Neural progenitor cell (in vitro differentiated cells): Measurements from ENCODE around the gene MYLK4.

ENCODE experiments used
- CTCF ChIP-seq: fragments of 200-600 bp; sonication (generic); IDR thresholded peaks from 2 replicates; pipeline ENCODE4 v1.5.1; 2017; ENCODE audit warnings: antibody characterized with exemption, mild to moderate bottlenecking
- EZH2 ChIP-seq: fragments of 200-600 bp; sonication (generic); IDR thresholded peaks from 2 replicates; pipeline ENCODE4 v1.6.1; 2017; ENCODE audit warnings: antibody characterized with exemption, mild to moderate bottlenecking, moderate library complexity

DNA sequence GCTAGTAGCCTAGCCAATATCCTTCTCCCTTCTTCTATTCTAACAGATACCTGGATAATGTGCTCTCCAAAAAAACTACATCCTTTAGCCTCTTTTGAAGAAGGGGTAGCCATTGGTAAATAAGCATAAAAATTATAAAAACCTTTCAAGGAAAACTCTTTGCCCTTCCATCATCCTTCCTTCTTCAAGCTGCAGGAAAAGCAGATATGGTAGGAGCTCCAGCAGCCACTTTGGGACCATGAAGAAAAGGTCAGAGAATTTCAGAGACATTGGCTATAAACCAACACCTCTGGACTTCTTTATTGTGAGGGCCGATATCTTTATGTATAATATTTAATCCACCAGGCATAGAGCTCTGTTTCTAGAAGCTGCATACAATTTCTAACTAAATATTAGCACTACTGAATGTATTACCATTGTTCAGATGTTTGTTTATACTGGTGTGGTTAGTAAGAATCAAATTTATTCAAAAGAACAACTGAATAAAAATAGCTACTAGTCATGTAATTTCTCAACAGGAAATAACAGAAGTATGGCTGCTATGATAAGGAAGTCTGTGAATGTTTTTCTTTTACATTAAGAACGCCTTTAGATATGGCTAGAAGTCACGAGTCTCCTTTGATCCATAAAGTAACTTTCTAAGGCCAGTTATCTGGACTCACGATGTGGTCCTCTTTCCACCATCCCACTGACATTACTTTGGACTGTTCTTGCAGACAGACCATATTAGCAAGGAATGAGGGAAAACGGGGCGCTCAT is 32.2 kb downstream of the MYLK4 start:
- no peak for TF ChIP-seq CTCF
- no peak for TF ChIP-seq EZH2
